ENCODE results near the gene OBP2B. TPM values are rescaled to one million over a fixed set of nuclear protein-coding genes. Genes with fewer than 3 reads are reported as not detected.
"Not testable (repeated sequence)": the region's sequence is repeated elsewhere in the genome, so short reads cannot be mapped to it uniquely, and the experiment has no call there.

OBP2B gene
- polyA plus RNA-seq, 1 experiment: not detected

DNA sequence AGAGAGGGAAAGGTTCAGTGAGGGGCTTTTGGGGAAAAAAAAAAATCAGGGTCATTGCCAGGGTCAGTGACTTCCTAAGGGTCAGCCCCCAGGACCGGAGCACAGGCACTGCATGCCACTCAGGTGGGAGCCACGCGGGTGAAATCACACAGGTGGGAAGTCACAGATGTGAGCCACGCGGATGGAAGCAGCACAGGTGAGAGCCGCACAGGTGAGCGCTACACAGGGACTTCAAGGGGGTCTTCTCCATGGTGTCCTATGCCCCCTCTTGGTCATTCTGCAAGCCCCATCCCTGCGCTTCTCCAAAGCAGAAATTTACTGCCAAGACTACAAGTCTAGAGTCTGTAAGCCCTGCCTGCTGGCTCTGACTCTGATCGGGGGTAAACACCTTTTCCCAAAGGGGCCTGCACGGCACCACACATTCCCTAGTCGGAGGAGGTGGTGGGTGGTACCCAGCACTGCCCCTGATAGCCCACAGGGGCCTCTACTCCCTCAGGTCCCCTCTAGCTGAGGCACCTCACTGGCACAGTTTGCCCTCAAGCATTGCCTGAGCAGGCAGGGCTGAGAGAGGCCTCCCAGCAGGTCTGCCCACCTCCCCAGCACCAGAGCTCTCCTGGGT is 18.3 kb upstream of the OBP2B start:
- Histone ChIP-seq H3K27ac (ENCODE audit: low read depth, low read length) (no peak overlapping the region), H3K9me3 (ENCODE audit: control insufficient read depth, insufficient read depth, low read length) (no peaks in the 10 kb centered on the region; the same call in 1 of the 2 replicates), H3K4me3 (ENCODE audit: low read depth, low read length) (no peak overlapping the region), H3K27me3 (ENCODE audit: control insufficient read depth, insufficient read depth, low read length) (peaks cover 4% of the 10 kb centered on the region)
- DNase-seq (ENCODE audit: low read depth, low spot score): no peak
- POLR2A ChIA-PET: no interaction called here
- CTCF ChIA-PET: no interaction called here
- TF ChIP-seq, protein P1, sequence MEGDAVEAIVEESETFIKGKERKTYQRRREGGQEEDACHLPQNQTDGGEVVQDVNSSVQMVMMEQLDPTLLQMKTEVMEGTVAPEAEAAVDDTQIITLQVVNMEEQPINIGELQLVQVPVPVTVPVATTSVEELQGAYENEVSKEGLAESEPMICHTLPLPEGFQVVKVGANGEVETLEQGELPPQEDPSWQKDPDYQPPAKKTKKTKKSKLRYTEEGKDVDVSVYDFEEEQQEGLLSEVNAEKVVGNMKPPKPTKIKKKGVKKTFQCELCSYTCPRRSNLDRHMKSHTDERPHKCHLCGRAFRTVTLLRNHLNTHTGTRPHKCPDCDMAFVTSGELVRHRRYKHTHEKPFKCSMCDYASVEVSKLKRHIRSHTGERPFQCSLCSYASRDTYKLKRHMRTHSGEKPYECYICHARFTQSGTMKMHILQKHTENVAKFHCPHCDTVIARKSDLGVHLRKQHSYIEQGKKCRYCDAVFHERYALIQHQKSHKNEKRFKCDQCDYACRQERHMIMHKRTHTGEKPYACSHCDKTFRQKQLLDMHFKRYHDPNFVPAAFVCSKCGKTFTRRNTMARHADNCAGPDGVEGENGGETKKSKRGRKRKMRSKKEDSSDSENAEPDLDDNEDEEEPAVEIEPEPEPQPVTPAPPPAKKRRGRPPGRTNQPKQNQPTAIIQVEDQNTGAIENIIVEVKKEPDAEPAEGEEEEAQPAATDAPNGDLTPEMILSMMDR (IDR thresholded peaks at IDR 0.05; ENCODE audit: low read depth, low read length): no peak

DNA sequence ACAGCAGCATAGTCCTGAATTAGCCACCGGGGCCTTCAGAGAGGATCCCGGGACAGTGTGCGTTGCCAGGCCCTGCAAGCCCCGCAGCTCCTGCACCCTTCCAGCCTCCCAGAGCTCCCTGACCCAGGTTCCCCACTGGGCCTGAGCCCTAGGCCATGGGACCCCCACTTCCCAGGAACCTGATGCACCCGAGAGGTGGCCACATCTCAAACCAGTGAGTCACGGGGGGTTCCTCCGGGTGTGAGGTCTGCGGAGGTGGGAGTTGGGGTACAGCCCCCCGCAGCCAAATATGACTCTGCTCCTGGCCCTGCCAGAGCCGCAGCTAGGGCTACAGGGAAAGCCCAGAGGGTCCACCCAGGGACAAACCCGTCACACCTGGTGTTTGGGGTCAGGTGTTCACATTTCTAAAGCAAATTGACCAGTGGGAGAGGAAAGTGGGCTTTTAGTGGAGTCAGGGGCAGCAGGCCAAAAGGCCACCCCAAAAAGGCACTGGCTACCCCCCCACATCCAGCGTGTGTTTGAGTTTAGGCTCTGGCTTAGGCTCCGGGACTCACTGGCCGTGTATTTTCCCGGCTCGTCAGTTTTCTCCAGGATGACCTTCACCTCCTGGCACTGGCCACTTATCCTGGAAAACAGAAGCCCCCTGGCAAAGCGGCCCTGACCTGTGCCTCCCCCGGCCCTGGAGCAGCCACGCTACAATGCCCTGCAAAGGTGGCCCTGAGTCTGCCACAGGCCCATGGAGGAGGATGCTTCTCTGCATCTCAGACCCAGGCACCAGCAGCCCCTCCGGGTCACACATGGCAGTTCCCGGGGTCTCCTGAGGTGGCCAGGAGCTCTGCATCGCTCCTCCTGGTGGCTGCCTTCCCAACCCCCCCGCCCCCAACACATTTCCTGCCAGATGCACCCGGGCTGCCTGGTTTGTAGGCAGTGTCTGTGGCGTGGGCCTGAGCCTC is 17.4 kb upstream of the OBP2B start:
- peaks cover 4% of the 10 kb centered on the region for H3K27me3 ChIP-seq (ENCODE audit: control insufficient read depth, insufficient read depth, low read length)
- CTCF ChIA-PET: no interaction called here

DNA sequence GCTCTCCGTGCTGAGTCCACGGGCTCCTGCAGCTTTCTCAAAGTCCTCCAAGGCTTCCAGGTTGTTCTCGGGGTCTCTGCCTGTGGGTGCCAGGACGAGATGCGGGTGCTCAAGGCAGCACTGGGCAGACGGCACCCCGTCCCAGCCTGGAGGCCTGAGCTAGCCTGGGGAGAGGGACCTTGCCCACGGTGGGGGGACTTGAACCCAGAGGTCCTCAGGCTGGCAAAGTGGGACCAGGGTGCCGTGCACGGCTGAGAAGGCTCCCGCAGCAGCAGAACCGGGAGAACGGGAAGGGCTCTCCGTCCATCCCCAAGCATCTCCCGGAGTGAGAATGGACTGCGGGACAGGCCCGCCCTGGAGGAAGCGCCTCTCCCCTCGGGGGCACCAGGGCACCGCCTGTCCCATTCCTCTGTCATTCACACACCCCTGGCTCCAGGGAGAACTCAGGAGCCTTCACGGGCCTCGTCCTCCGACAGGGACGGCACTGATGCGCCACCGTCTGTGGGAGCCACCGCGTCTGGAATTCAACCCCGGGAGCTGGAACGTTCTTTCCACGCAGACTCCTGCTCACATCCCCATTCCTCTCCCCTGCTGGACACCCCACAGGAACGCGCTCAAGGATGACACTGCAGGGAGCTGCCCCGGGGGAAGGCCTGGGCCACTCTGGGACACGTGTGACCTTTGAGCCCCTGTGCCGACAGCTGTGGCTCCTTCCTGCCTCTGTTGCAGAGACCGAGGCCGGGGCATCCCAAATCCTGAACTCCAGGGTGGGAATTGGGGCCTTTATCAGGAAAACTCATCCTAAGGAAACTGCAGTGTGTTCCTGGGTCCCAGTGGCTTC is 16.3 kb upstream of the OBP2B start:
- DNase-seq (ENCODE audit: low read depth, low spot score): no peak
- no peaks in the 10 kb centered on the region; the same call in 1 of the 2 replicates for H3K9me3 ChIP-seq (ENCODE audit: control insufficient read depth, insufficient read depth, low read length)
- CTCF ChIA-PET: no interaction called here
- no peak overlapping the region for H3K4me3 ChIP-seq (ENCODE audit: low read depth, low read length)
- no peak overlapping the region for H3K27ac ChIP-seq (ENCODE audit: low read depth, low read length)
- peaks cover 6% of the 10 kb centered on the region for H3K27me3 ChIP-seq (ENCODE audit: control insufficient read depth, insufficient read depth, low read length)
- POLR2A ChIA-PET: no interaction called here
- TF ChIP-seq, protein P1 (IDR thresholded peaks at IDR 0.05; ENCODE audit: low read depth, low read length): no peak

More for the DNA sequence above, 17.4 kb upstream of the OBP2B start:
- Histone ChIP-seq H3K4me3 (ENCODE audit: low read depth, low read length) (no peak overlapping the region), H3K9me3 (ENCODE audit: control insufficient read depth, insufficient read depth, low read length) (no peaks in the 10 kb centered on the region; the same call in 1 of the 2 replicates), H3K27ac (ENCODE audit: low read depth, low read length) (no peak overlapping the region)
- TF ChIP-seq, protein P1 (IDR thresholded peaks at IDR 0.05; ENCODE audit: low read depth, low read length): no peak
- DNase-seq (ENCODE audit: low read depth, low spot score): no peak
- POLR2A ChIA-PET: no interaction called here

DNA sequence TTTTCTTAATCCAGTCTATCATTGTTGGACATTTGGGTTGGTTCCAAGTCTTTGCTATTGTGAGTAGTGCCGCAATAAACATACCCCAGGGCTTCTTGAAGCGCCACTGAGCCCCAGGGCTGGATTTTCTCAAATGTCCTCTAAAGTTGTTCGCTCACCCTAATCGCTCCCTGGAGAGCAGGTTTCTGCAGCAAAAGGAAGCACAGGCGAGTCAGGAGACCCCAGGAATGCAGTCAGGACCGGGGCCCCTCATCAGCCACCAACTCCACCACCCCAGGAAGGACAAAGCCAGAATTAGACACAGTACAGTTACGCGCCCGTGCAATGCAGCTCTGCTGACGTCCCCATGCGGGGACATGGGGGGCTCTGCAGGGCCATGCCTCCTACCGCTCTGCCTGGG is 15.7 kb upstream of the OBP2B start:
- ChIA-PET CTCF (no interaction called here), POLR2A (no interaction called here)
- no peak overlapping the region for H3K27ac ChIP-seq (ENCODE audit: low read depth, low read length)

DNA sequence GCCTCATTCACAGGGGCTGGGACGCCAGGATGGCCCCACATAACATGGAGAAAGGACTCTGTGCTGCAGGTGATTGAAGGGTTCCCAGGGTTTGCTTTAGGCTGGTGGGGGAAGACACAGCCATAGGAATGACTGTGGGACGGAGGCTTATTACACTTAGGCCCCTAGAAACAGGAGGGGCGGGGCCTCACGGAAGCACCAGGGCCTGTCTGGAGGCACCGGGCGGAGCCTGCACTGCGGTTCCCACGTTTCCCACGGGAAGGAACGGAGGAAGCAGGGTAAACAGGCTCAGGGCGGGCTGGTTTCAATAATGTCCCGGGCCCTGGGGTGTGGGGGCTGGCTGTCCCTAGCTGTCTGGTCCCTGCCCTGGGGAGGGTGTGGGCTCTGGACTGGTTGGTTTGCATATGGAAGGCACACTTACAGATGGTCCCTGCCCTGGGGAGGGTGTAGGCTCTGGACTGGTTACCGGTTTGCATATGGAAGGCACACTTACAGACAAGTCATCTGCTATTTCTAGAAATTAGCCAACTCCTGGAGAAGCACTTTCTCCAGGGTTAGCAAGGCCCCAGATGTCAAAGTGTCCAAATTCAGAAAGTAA is 14.2 kb upstream of the OBP2B start:
- POLR2A ChIA-PET; H3K27me3 ChIP-seq (ENCODE audit: control insufficient read depth, insufficient read depth, low read length); CTCF ChIA-PET; H3K27ac ChIP-seq (ENCODE audit: low read depth, low read length); DNase-seq (ENCODE audit: low read depth, low spot score); H3K9me3 ChIP-seq (ENCODE audit: control insufficient read depth, insufficient read depth, low read length); H3K4me3 ChIP-seq (ENCODE audit: low read depth, low read length): not testable (repeated sequence)

More for the DNA sequence above, 15.7 kb upstream of the OBP2B start:
- TF ChIP-seq, protein P1 (IDR thresholded peaks at IDR 0.05; ENCODE audit: low read depth, low read length): no peak
- Histone ChIP-seq H3K4me3 (ENCODE audit: low read depth, low read length) (no peak overlapping the region), H3K9me3 (ENCODE audit: control insufficient read depth, insufficient read depth, low read length) (no peaks in the 10 kb centered on the region; the same call in 1 of the 2 replicates), H3K27me3 (ENCODE audit: control insufficient read depth, insufficient read depth, low read length) (peaks cover 6% of the 10 kb centered on the region)
- DNase-seq (ENCODE audit: low read depth, low spot score): no peak

DNA sequence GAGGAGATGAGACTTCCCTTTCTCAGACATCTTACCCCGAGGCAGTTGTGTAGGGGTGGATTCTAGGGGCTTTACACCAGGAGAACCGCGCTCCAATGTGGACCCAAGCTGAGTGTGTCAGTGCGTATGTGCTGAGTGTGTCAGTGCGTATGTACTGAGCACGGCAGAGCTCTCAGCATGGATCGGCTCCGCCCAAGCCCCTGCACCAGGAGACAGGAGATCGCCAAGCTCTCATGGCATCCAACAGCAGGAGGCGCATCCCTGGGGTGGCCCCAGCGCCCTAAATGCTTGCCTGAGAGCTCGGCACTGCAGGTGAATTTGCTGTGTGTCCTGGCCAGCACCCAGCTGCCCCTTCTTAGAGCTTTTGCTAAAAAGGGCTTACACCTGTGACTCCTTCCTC is 12.9 kb upstream of the OBP2B start:
- CTCF ChIA-PET; H3K4me3 ChIP-seq (ENCODE audit: low read depth, low read length); DNase-seq (ENCODE audit: low read depth, low spot score); H3K9me3 ChIP-seq (ENCODE audit: control insufficient read depth, insufficient read depth, low read length); H3K27ac ChIP-seq (ENCODE audit: low read depth, low read length); POLR2A ChIA-PET: not testable (repeated sequence)
- peaks cover 12% of the 10 kb centered on the region for H3K27me3 ChIP-seq (ENCODE audit: control insufficient read depth, insufficient read depth, low read length)
